Epithelial cell of esophagus (primary cell): ENCODE data around the gene LMF1.
A peak's percentile ranks its signal among the peaks of the same experiment; 100 is the strongest.

Experiments used
- DNase-seq: peaks from one replicate; pipeline ENCODE4 v3.0.0; 2010; ENCODE audit warnings: low read depth
- H3K4me3 ChIP-seq: 2 replicates; pipeline ENCODE4 v1.5.1; 2011; ENCODE audit warnings: mild to moderate bottlenecking, low read length, control low read depth
- CTCF ChIP-seq: IDR thresholded peaks from 2 replicates; pipeline ENCODE4 v1.5.1; 2011; ENCODE audit warnings: low read depth, mild to moderate bottlenecking, low read length, control low read depth, inconsistent platforms; ENCODE audit not compliant: insufficient read depth; ENCODE audit errors: missing control alignments

Gene LMF1

GRCh38 chr16:914440-914839 lies 56.3 kb downstream of the LMF1 start:
- no peak overlapping the region for H3K4me3 ChIP-seq
- no peak for TF ChIP-seq CTCF
- peak; percentile 21 for DNase-seq

DNA sequence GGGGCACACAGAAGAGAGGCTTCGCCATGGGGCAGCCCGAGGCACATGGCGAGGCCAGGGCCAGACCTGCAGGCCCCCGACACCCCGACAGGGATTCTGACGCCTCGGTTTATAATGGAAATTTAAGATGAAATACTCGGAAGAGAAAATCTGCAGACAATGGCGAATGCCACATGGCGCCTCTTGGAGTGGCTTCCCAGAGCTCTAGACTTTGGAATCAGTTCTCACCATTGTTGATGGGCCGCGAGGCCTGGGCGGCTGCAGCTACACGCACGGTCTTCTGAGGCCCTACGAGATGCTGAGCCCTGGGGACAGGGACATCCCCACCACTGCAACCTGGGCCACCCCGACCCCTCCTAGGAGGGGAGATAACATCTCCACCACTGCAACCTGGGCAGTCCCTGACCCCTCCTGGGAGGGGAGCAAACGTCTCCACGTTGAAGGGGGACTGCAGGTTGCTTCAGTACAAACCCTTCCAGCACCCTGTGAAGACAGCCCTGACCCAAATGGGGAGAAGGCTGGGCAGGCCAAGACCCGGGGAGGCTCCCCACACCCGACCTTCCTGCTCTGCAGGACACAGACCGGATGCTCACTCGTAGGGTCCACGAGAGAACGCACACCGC lies 56.9 kb downstream of the LMF1 start:
- no peak for TF ChIP-seq CTCF
- no peak for DNase-seq

GRCh38 chr16:912684-913613 lies 57.8 kb downstream of the LMF1 start:
- H3K4me3 ChIP-seq = no peak overlapping the region
- no peak for DNase-seq
- TF ChIP-seq CTCF = no peak

More for the DNA sequence above, 56.9 kb downstream of the LMF1 start:
- H3K4me3 ChIP-seq = no peak overlapping the region

DNA sequence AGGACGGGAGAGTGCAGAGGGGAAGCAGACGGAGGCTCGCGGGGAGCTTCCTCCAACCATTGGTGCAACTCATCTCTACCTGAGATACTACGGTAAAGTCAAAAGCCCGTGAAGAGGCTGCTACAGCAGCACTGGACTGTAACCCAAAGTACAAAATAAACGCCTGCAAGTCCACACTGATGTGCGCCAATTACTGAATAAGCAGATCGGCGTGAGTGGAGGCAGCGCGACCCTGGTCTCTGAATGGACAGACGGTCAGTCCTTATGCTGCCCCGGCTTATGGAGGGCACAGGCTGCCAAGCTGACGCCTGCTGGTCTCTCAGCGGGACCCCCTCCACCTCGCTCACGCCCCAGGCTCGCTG lies 58.5 kb downstream of the LMF1 start:
- TF ChIP-seq CTCF = no peak

DNA sequence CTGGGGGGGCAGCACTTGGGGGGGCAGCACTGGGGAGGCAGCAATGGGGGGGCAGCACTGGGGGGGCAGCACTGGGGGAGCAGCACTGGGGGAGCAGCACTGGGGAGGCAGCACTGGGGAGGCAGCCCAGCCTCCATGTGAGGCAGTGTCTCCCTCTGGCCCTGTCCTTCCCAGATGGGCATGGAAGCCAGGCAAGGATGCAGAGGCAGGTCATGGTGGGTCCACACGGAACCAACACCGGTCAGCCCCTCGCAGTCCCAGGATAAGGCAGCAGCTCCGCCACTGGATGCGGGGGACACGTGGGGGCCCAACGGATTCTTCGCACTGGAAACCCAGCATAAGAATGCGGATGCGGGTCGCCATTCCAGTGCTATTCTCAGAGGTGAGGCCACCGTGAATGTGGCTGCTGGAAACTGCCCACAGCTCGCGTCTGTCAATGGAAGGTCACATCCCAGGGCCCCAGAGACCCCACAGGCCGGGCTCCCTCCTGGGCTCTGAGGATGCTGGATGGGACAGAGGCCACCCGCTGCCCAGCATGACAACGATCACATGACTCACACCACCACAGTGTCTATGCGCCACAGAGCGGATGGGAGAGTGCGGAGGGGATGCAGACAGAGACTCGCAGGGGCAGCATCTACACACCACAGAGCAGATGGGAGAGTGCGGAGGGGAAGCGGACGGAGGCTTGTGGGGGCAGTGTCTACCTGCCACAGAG lies 59.0 kb downstream of the LMF1 start:
- TF ChIP-seq CTCF = no peak
- DNase-seq = no peak
- H3K4me3 ChIP-seq = no peak overlapping the region

More for the DNA sequence above, 58.5 kb downstream of the LMF1 start:
- no peak overlapping the region for H3K4me3 ChIP-seq
- DNase-seq = no peak

- TF ChIP-seq CTCF = no peak
- no peak overlapping the region for H3K4me3 ChIP-seq
Measured at GRCh38 chr16:911101-911500, 59.7 kb downstream of the LMF1 start.

More at GRCh38 chr16:911101-911500, 59.7 kb downstream of the LMF1 start:
- no peak for DNase-seq
